HL-60/S4 treated with retinoic acid at 250 ng/mL for 4 days and 3 days (cell line): ENCODE data around the gene HTR4.
"Not testable (repeated sequence)": the region's sequence is repeated elsewhere in the genome, so short reads cannot be mapped to it uniquely, and the experiment has no call there.

Experiments used
- in situ Hi-C: fragments of 300-500 bp; cut with MboI; formaldehyde crosslinking; loops from 2 replicates; pipeline ENCODE4 v1.7.0; 2022; ENCODE audit warnings: low sequenced_read_pairs

The HTR4 gene

GRCh38 chr5:148653836-148654781 is at the start of gene HTR4:
HTR4 (minus strand) TSS chr5:148654527; CDS start chr5:148637014, 17,513 bp downstream.
- in situ Hi-C loops: no loop called here

GRCh38 chr5:148702019-148702596 is 47.8 kb upstream of the HTR4 start:
- in situ Hi-C loops: no loop called here

GRCh38 chr5:148699028-148699427 is 44.7 kb upstream of the HTR4 start:
- in situ Hi-C loops: no loop called here

- in situ Hi-C loops: no loop called here
These were observed 43.5 kb upstream of the HTR4 start for GRCh38 chr5:148697809-148698196.

- in situ Hi-C loops: no loop called here
These were observed 43.0 kb upstream of the HTR4 start for GRCh38 chr5:148697180-148697808.

GRCh38 chr5:148696187-148697036 is 42.1 kb upstream of the HTR4 start:
- in situ Hi-C loops: no loop called here

- in situ Hi-C loops: no loop called here
These were observed 36.6 kb upstream of the HTR4 start for GRCh38 chr5:148690945-148691344.

- in situ Hi-C loops: no loop called here
These were observed 34.5 kb upstream of the HTR4 start for GRCh38 chr5:148688787-148689186.

GRCh38 chr5:148687871-148688270 is 33.5 kb upstream of the HTR4 start:
- in situ Hi-C loops: no loop called here

GRCh38 chr5:148687427-148687826 is 33.1 kb upstream of the HTR4 start:
- in situ Hi-C loops: no loop called here

- in situ Hi-C loops: no loop called here
These were observed 32.3 kb upstream of the HTR4 start for GRCh38 chr5:148686660-148687059.

GRCh38 chr5:148685520-148686134 is 31.3 kb upstream of the HTR4 start:
- in situ Hi-C loops: no loop called here

- in situ Hi-C loops: no loop called here
These were observed 30.2 kb upstream of the HTR4 start for GRCh38 chr5:148684528-148684927.

GRCh38 chr5:148683651-148684050 is 29.3 kb upstream of the HTR4 start:
- in situ Hi-C loops: no loop called here

GRCh38 chr5:148682058-148683026 is 28.0 kb upstream of the HTR4 start:
- in situ Hi-C loops: no loop called here

- in situ Hi-C loops: no loop called here
These were observed 27.1 kb upstream of the HTR4 start for GRCh38 chr5:148681157-148682057.

GRCh38 chr5:148673704-148674103 is 19.4 kb upstream of the HTR4 start:
- in situ Hi-C loops: not testable (repeated sequence)

- in situ Hi-C loops: no loop called here
These were observed 12.0 kb upstream of the HTR4 start for GRCh38 chr5:148666353-148666752.
